ENCODE results near the gene LCN2. TPM values are rescaled to one million over a fixed set of nuclear protein-coding genes. Genes with fewer than 3 reads are reported as not detected.

The LCN2 gene
- polyA plus RNA-seq, 3 donors = 5.9 to 15.6 (median 9.5) TPM

- H3K27ac ChIP-seq (ENCODE audit: low read depth, low read length) = no peak overlapping the region
- 86 to 93% (median 88%) methylated on average over 10 to 12 of the region's 12 CpGs for WGBS, 3 donors
Measured at GRCh38 chr9:128113526-128114325, 35.5 kb upstream of the LCN2 start.

- no peak overlapping the region for H3K27ac ChIP-seq (ENCODE audit: low read depth, low read length)
- WGBS, 3 donors = 74 to 84% (median 83%) methylated on average over 29 of the region's 29 CpGs
Measured at GRCh38 chr9:128114326-128115186, 34.7 kb upstream of the LCN2 start.

GRCh38 chr9:128115187-128116103 lies 33.8 kb upstream of the LCN2 start:
- WGBS, 3 donors = 53 to 88% (median 82%) methylated on average over 26 of the region's 26 CpGs
- no peak overlapping the region for H3K27ac ChIP-seq (ENCODE audit: low read depth, low read length)

- no peak overlapping the region for H3K27ac ChIP-seq (ENCODE audit: low read depth, low read length)
- WGBS, 3 donors = 89 to 91% (median 90%) methylated on average over 16 of the region's 16 CpGs
Measured at GRCh38 chr9:128116104-128117083, 32.9 kb upstream of the LCN2 start.

GRCh38 chr9:128117613-128118471 lies 31.4 kb upstream of the LCN2 start:
- no peak overlapping the region for H3K27ac ChIP-seq (ENCODE audit: low read depth, low read length)
- 9 to 16% (median 14%) methylated on average over 27 of the region's 27 CpGs for WGBS, 3 donors

GRCh38 chr9:128118472-128118857 lies 30.8 kb upstream of the LCN2 start:
- 49 to 56% (median 52%) methylated on average over 3 of the region's 3 CpGs for WGBS, 3 donors
- H3K27ac ChIP-seq (ENCODE audit: low read depth, low read length) = no peak overlapping the region

GRCh38 chr9:128118971-128119665 lies 30.1 kb upstream of the LCN2 start:
- WGBS, 3 donors = 37 to 78% (median 75%) methylated on average over 15 of the region's 15 CpGs
- no peak overlapping the region for H3K27ac ChIP-seq (ENCODE audit: low read depth, low read length)

- H3K27ac ChIP-seq (ENCODE audit: low read depth, low read length) = no peak overlapping the region
- WGBS, 3 donors = 84 to 90% (median 86%) methylated on average over 20 of the region's 20 CpGs
Measured at GRCh38 chr9:128120061-128120740, 29.1 kb upstream of the LCN2 start.

GRCh38 chr9:128120741-128121465 lies 28.4 kb upstream of the LCN2 start:
- H3K27ac ChIP-seq (ENCODE audit: low read depth, low read length) = no peak overlapping the region
- 87 to 91% (median 88%) methylated on average over 29 of the region's 29 CpGs for WGBS, 3 donors

- H3K27ac ChIP-seq (ENCODE audit: low read depth, low read length) = no peak overlapping the region
- 92 to 98% (median 94%) methylated on average over 5 of the region's 5 CpGs for WGBS, 3 donors
Measured at GRCh38 chr9:128121466-128121810, 27.8 kb upstream of the LCN2 start.

GRCh38 chr9:128121924-128122808 lies 27.1 kb upstream of the LCN2 start:
- WGBS, 3 donors = 88 to 90% (median 89%) methylated on average over 27 of the region's 27 CpGs
- H3K27ac ChIP-seq (ENCODE audit: low read depth, low read length) = no peak overlapping the region

DNA sequence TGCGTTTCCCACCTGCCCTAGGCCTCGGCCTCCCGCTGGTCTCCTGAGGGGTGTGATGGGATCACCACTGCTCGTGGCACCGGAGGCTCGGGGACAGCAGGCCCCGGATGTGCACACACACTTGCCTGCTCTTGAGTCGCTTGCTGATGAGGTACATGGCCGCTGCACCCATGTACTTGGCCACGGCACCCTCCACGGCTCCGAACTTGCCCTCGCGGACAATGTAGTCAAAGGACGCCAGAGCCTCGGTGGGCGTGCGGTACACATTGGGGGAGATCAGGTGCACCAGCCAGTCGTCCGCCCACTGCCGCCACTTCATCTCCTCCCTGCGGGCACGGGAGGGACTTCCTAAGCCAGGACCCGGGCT lies 26.5 kb upstream of the LCN2 start:
- 93 to 96% (median 96%) methylated on average over 23 to 24 of the region's 24 CpGs for WGBS, 3 donors
- no peak overlapping the region for H3K27ac ChIP-seq (ENCODE audit: low read depth, low read length)

GRCh38 chr9:128123451-128124080 lies 25.7 kb upstream of the LCN2 start:
- H3K27ac ChIP-seq (ENCODE audit: low read depth, low read length) = no peak overlapping the region
- WGBS, 3 donors = 90 to 94% (median 92%) methylated on average over 21 of the region's 21 CpGs

- 89 to 92% (median 90%) methylated on average over 8 of the region's 8 CpGs for WGBS, 3 donors
- no peak overlapping the region for H3K27ac ChIP-seq (ENCODE audit: low read depth, low read length)
Measured at GRCh38 chr9:128124451-128124850, 24.8 kb upstream of the LCN2 start.

Data from adipose tissue (tissue), 3 donors.